HEK293 (cell line): ENCODE measurements around the gene MLH3.

Source experiments
- ZNF404 ChIP-seq: fragments of 450-650 bp; formaldehyde crosslinking; IDR thresholded peaks from 2 replicates; pipeline ENCODE4 v1.5.1; 2017; ENCODE audit warnings: missing biosample characterization, missing genetic modification characterization
- ZNF510 ChIP-seq: fragments of 450-650 bp; formaldehyde crosslinking; IDR thresholded peaks from 2 replicates; pipeline ENCODE4 v1.5.1; 2018; ENCODE audit warnings: mild to moderate bottlenecking, missing genetic modification characterization, missing biosample characterization; ENCODE audit not compliant: insufficient replicate concordance

- TF ChIP-seq ZNF404 (tag by site-specific recombination), result no peak
- TF ChIP-seq ZNF510 (tag by site-specific recombination), result no peak
Observed at GRCh38 chr14:74981462-74981782, 69.8 kb downstream of the MLH3 start.
